GM12865 (cell line): Measurements from ENCODE around the gene NKD1.

Experiments
- DNase-seq: peaks from one replicate; pipeline ENCODE4 v3.0.0; 2010; ENCODE audit warnings: low read depth
- H3K4me3 ChIP-seq: 2 replicates; pipeline ENCODE4 v1.5.1; 2011; ENCODE audit warnings: mild to moderate bottlenecking, low read depth, low read length, control low read depth
- CTCF ChIP-seq: IDR thresholded peaks from 2 replicates; pipeline ENCODE4 v1.5.1; 2011; ENCODE audit warnings: low read length, control low read depth, low read depth, inconsistent platforms; ENCODE audit not compliant: insufficient read depth; ENCODE audit errors: missing control alignments

Gene NKD1

GRCh38 chr16:50593410-50594150 lies 45.4 kb downstream of the NKD1 start:
- H3K4me3 ChIP-seq = no peak overlapping the region
- no peak for DNase-seq
- no peak for TF ChIP-seq CTCF

- TF ChIP-seq CTCF = no peak
- DNase-seq = no peak
- H3K4me3 ChIP-seq = no peak overlapping the region
Observed at GRCh38 chr16:50594308-50595260, 46.4 kb downstream of the NKD1 start.

- H3K4me3 ChIP-seq = no peak overlapping the region
- no peak for DNase-seq
- no peak for TF ChIP-seq CTCF
Observed at GRCh38 chr16:50595859-50596258, 47.7 kb downstream of the NKD1 start.

- no peak overlapping the region for H3K4me3 ChIP-seq
- DNase-seq = no peak
- no peak for TF ChIP-seq CTCF
Observed at GRCh38 chr16:50596762-50597450, 48.7 kb downstream of the NKD1 start.

GRCh38 chr16:50597563-50598255 lies 49.5 kb downstream of the NKD1 start:
- H3K4me3 ChIP-seq = no peak overlapping the region
- DNase-seq = no peak
- no peak for TF ChIP-seq CTCF

GRCh38 chr16:50598256-50598894 lies 50.2 kb downstream of the NKD1 start:
- no peak for DNase-seq
- H3K4me3 ChIP-seq = no peak overlapping the region
- TF ChIP-seq CTCF = no peak
